HG02759 (cell line): Measurements from ENCODE around the gene MUC21.
"Not testable (repeated sequence)": the region's sequence is repeated elsewhere in the genome, so short reads cannot be mapped to it uniquely, and the experiment has no call there.

Source experiments
- ATAC-seq: cut with Tn5 transposase; IDR thresholded peaks from one replicate; pipeline ENCODE4 v1.9.1; 2021; ENCODE audit warnings: mild to moderate bottlenecking, moderate library complexity; ENCODE audit not compliant: unreplicated experiment

Gene MUC21

GRCh38 chr6:31005249-31006020, 21.9 kb downstream of the MUC21 start:
- no peak for ATAC-seq

GRCh38 chr6:31007694-31008093, 24.2 kb downstream of the MUC21 start:
- ATAC-seq, result no peak

- ATAC-seq, result no peak
Measured at GRCh38 chr6:31008165-31008564, 24.6 kb downstream of the MUC21 start.

GRCh38 chr6:31009731-31010130, 26.2 kb downstream of the MUC21 start:
- no peak for ATAC-seq

- no peak for ATAC-seq
Measured at GRCh38 chr6:31010393-31011060, 27.0 kb downstream of the MUC21 start, which contains the start of gene MUC22. Gene MUC22 (plus strand): TSS chr6:31010474. CDS start chr6:31010707, 233 bp downstream.

GRCh38 chr6:31011153-31011552, 27.6 kb downstream of the MUC21 start:
- no peak for ATAC-seq

- no peak for ATAC-seq
Measured at GRCh38 chr6:31016659-31017299, 33.3 kb downstream of the MUC21 start.

GRCh38 chr6:31017436-31017835, 33.9 kb downstream of the MUC21 start:
- not testable (repeated sequence) for ATAC-seq

GRCh38 chr6:31020057-31020456, 36.5 kb downstream of the MUC21 start:
- ATAC-seq, result no peak

- not testable (repeated sequence) for ATAC-seq
Measured at GRCh38 chr6:31020631-31021255, 37.2 kb downstream of the MUC21 start.

GRCh38 chr6:31021705-31022531, 38.4 kb downstream of the MUC21 start:
- not testable (repeated sequence) for ATAC-seq

GRCh38 chr6:31025595-31025994, 42.1 kb downstream of the MUC21 start:
- ATAC-seq, result no peak

- no peak for ATAC-seq
Measured at GRCh38 chr6:31031095-31031494, 47.6 kb downstream of the MUC21 start.

GRCh38 chr6:31033075-31033474, 49.6 kb downstream of the MUC21 start:
- ATAC-seq, result no peak

- no peak for ATAC-seq
Measured at GRCh38 chr6:31035862-31036497, 52.5 kb downstream of the MUC21 start.

- no peak for ATAC-seq
Measured at GRCh38 chr6:31037169-31037568, 53.7 kb downstream of the MUC21 start.

- ATAC-seq, result no peak
Measured at GRCh38 chr6:31037682-31038081, 54.2 kb downstream of the MUC21 start.

GRCh38 chr6:31038559-31038958, 55.0 kb downstream of the MUC21 start:
- ATAC-seq, result no peak
